ENCODE measurements around the gene SPATA31E1.
"Not testable (repeated sequence)": the region's sequence is repeated elsewhere in the genome, so short reads cannot be mapped to it uniquely, and the experiment has no call there.

The SPATA31E1 gene

DNA sequence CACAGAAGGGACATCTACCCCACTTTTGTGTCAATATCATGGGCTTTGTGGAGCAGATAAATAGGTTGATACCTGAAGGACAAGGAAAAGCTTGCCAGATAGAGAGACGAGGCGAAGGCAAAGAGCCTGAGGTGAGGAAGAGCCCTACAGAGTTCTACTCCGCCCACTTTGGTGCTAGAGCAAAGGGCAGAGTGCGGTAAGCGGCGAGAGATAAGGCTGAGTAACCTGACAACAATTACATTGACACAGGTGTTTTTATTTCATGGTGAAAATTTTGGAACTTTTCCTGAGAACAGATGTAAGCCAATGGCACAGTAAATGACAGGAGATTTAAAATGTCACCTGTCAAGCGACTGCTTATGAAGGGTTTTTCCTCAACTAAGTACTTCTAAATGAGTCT is 51.8 kb downstream of the SPATA31E1 start:
- not testable (repeated sequence) for DNase-seq (ENCODE audit: low read depth)

DNA sequence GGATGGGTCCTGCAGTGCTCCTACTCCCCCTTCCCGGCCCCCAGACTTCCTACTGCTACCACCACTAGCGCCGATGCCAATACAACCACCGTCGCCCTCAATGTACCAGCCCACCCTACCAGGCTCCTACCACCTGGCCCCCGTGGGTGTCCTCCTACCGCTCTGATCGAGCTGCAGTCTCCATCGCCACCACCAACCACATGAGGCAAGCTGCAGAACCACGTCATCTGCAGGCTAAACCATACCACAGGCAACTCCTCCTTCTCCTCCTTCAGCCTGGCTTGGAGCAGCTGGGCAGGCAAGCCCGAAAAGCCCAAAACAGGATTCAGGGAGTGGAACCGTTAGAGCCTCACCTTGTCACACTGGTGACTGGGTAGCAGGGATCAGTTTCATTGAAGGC is 54.7 kb downstream of the SPATA31E1 start:
- not testable (repeated sequence) for DNase-seq (ENCODE audit: low read depth)

DNA sequence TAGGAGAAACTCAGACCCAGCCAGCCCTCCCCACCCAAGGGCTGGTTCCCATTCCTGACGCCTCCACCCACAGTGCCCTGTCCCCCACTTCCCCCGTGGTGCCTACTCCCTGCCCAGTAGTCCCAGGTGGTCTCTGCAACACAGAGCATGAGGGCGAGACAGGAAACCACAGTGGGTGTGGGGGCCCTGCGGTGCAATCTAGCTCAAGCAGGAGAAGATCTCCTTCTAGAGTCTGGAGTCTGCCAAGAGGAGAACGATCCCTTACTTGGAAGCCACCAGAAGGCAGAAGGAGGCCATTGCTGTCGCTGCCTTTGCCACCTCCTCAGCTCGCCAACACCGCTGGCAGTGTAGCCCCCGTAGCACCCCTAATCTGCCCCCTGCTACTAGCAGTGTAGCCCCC is 55.2 kb downstream of the SPATA31E1 start:
- not testable (repeated sequence) for DNase-seq (ENCODE audit: low read depth)

DNA sequence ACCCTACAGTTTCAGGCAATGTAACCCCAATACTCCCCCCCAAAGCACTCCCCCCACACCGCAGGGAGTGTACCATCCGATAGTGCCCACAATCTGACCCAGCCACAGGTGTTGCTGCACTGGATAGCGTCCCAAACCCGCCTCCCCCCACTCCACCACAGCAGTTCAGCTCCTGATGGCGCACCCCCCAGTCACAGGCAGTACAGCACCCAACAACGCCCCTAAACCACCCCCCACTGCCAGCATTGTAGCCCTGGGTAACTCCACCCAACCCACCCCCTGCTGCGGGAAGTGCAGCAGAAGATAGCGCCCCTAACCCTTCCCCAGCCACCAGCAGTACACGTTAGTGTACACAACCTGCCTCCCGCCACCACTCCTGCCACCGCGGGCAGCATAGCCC is 55.7 kb downstream of the SPATA31E1 start:
- DNase-seq (ENCODE audit: low read depth), result not testable (repeated sequence)
